Lower leg skin (tissue), 3 donors: ENCODE measurements around the gene EXOSC7.

Source experiments
- CTCF ChIP-seq, 3 donors: fragments of 450-650 bp; IDR thresholded peaks; one replicate each; pipeline ENCODE4 v1.5.1; 2016; ENCODE audit warnings: antibody characterized with exemption in 3 of 3, mild to moderate bottlenecking in 3 of 3, moderate library complexity in 2 of 3
- POLR2A ChIP-seq, 2 donors: fragments of 450-650 bp; IDR thresholded peaks; one replicate each; pipeline ENCODE4 v1.6.1; 2016 to 2017; ENCODE audit warnings: antibody characterized with exemption in 2 of 2, mild to moderate bottlenecking in 1 of 2, moderate library complexity in 1 of 2

- TF ChIP-seq CTCF (IDR thresholded peaks at IDR 0.05): no peak
- no peak for TF ChIP-seq POLR2A (IDR thresholded peaks at IDR 0.05)
Measured at GRCh38 chr3:45001738-45002137, 25.7 kb downstream of the EXOSC7 start.
